Femur (tissue), 1 donor: ENCODE results near the gene ERGIC1.

Source experiments
- DNase-seq: peaks from one replicate; pipeline ENCODE4 v3.0.0-alpha.2; 2017

The ERGIC1 gene

GRCh38 chr5:172904312-172904642, 70.2 kb downstream of the ERGIC1 start:
- DNase-seq = no peak

DNA sequence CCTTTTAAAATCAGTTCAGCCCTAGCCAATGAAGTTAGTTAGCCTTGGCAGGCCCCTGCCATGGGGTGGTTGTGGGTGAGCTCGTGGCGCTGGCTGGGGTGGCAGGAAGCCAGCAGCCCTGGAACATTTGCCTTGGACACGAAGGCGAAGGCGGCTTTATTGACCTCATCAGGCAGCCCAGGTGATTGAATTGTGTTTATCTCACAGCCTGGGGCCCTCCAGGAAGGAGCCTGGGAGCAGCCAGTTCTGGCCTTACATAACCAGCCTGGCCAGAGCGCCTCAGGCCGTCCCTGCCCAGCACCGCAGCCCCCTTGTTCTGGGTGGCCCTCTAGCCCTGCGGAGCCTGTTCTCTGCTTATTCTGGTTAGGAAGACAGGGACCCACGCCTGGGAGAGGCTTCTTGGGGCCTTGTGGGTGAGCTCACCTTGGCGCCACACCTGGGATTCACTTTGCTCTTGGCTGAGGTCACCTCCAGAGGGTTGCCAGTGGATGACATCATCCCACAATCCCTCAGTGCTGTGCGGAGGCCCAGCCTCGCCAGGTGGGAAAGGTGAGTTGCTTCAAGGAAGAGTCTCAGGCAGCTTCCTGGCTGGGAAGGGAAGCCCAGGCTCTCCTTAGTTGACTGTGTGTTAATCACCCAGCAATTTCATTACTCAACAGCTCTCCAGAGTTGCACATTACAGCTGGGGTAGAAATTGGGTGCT, 70.7 kb downstream of the ERGIC1 start:
- DNase-seq = peak; percentile 55

DNA sequence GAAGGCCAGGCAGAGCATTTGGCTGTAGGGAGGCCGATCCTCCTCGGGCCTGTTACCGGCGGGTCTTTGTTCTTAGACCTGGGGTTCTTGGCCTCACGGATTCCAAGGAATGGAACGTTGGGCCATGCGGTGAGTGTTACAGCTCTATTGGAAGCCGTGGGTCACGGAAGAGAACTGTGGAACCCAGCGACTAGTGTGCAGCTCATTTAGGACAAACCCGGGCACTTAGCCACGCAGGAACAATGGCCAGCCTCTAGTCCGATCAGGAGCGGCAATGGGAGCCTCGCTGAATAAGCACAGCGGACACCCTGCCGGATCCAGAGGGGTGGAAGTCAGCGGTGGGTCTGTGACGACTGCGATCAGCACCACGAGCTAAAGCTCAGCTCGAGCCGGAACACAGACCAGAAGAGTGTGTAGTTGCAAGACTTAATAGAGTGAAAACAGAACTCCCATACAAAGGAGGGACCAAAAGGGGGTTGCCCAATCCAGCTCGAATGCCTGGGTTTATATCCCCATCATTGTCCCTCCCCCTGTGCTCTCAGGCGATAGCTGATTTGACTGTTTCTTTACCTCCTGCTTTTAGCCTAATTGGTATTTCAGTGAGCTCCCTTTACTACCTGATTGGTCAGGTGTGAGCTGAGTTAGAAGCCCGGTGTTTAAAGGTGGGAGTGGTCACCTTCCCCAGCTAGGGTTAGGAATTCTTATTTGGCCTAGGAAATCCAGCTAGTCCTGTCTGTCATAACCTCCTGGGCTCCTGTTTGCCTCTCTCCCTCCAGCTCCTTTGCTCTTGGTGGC, 71.5 kb downstream of the ERGIC1 start:
- DNase-seq = no peak

- no peak for DNase-seq
Observed at GRCh38 chr5:172906436-172906835, 72.4 kb downstream of the ERGIC1 start.

- DNase-seq = no peak
Observed at GRCh38 chr5:172906888-172907287, 72.8 kb downstream of the ERGIC1 start.

- no peak for DNase-seq
Observed at GRCh38 chr5:172907657-172908056, 73.6 kb downstream of the ERGIC1 start.

DNA sequence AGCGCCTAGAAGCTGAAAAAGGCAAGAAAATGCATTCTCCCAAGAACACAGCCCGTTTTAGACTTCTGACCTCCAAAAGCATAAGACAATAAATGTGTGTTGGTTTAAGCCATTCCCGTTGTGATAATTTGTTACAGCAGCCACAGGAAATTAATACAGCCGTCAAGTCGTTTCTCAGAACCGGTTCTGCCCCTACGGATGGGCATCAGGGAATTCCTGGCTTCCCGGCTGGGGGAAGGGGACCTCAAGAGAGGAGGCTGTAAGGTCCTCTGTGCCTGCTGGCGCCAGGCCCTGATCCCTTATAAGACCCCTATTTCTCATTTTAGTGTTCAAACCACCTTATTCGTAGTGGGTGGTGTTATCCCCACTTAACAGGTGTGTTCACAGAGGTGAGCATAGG, 74.6 kb downstream of the ERGIC1 start:
- DNase-seq = no peak

- no peak for DNase-seq
Observed at GRCh38 chr5:172909931-172910502, 76.0 kb downstream of the ERGIC1 start.

GRCh38 chr5:172910828-172911627, 77.0 kb downstream of the ERGIC1 start:
- DNase-seq = peak; percentile 65

DNA sequence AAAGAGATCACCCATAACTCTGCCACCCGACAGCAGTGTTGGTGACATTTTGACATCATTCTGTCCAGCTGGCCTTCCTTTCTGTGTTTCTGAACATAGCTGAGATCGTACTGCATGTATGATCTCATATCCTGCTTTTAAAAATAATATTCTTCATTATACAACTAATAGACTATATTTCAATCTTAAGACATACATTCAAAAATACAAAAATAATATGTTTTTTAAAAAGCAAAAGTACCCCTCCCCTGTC, 77.5 kb downstream of the ERGIC1 start:
- DNase-seq = no peak

DNA sequence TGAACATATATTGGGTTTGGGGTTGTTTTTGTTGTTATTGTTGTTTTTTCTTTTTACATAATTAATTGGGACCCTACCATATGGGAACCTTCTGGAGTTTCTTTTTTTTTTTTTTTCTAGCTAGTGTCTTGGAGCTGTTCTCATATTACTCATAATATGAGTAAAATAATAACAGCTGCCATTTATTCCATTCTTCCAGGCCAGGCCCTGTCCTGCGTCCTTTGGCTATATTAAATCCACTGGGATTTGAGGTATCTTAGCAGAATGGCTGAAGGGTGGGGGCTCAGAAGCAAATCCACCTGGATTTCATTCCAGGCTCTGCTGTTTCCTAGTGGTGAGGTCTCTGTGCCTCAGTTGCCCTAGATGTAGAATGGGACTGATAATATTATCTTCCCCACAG, 77.9 kb downstream of the ERGIC1 start:
- DNase-seq = no peak

- no peak for DNase-seq
Observed at GRCh38 chr5:172913117-172913850, 79.2 kb downstream of the ERGIC1 start.

DNA sequence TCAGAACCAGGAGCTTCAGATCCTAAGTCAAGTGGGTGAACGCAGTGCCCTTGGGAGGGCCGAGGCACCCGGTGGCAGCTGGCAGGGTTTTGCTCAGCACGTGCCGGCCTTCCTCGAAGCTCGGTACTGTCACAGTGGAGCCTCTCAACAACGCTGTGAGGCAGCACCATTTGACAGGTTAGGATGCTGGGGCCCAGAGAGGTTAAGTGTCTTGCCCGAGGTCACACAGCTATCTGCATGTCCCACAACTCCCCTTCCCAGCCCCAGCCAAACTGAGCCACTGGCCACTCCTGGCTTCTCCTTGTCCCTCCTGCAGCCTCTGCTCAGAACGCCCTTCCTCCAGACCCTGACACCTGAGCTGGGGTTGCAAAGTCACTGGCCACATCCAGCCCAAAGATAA, 81.5 kb downstream of the ERGIC1 start:
- no peak for DNase-seq

DNA sequence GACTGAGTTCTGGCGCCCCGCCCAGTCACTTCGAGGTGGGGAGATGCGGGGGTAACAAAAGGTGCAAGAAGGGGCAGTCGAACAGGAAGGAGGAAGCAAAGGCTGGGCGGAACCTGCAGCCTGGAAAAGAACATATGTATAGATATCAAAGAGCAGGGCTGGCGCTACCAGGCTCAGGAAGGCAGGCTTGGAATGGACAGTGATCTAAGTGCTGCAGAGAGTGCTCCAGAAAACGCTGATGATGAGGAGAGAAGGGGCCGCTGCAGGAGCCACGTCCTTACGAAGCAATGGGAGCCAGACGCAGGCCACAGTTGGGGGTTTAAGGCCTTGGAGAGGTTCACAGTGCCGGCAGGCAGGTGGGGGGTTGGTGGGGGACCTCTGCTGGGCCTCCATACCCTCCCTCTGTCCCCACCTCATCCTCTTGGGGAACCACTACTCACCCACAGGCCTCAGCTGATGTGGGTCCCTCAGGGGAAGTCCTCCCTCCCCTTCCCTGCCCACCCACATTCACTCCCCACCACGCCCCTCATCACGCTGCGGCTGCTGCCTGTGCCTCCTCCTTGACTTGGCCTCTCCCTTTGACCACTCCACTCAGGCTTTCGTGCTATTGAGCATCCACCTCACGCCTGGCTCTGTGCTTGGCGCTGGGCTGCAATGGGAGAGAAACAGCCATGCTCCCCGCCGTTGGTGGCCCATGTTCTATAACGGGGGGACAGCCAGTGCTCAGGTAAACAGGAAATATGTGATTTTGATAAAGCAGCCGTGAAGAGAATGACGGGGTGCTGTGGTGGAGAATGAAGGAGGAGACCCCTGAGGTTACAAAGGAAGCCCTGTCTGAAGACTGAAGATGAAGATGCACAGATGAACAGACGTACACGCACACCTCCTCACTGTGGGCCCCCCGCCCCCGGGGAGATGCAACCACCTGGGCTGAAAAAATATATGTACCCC, 84.6 kb downstream of the ERGIC1 start:
- DNase-seq = no peak

- DNase-seq = no peak
Observed at GRCh38 chr5:172919525-172920446, 85.7 kb downstream of the ERGIC1 start.

DNA sequence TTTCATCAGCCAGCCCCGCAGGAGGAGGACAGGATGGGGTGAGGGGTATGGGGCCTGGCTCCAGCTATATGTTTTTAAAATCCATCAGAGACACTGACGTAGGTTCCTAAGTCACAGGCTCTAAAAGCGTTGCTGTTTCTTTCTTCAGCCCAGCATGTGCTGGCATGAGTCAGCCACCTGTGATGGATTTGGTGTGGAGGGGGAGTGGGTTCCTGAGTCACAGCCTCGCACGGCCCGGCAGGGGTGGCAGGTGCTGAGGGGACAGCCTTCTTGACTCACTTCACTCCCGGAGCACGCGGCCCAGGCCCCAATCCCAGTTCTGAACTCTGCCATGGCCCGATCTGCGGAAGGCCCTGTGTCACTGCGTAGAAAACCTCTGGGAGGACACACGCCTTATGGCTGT, 86.4 kb downstream of the ERGIC1 start:
- DNase-seq = no peak

- DNase-seq = no peak
Observed at GRCh38 chr5:172920995-172921394, 86.9 kb downstream of the ERGIC1 start.

- DNase-seq = no peak
Observed at GRCh38 chr5:172921906-172922305, 87.9 kb downstream of the ERGIC1 start.

- DNase-seq = no peak
Observed at GRCh38 chr5:172923539-172923938, 89.5 kb downstream of the ERGIC1 start.

GRCh38 chr5:172925336-172925948, 91.4 kb downstream of the ERGIC1 start:
- no peak for DNase-seq
